Hippocampal formation (tissue), 2 donors: ENCODE data around the gene RELA.
A peak's percentile ranks its signal among the peaks of the same experiment; 100 is the strongest.
"Not testable (repeated sequence)": the region's sequence is repeated elsewhere in the genome, so short reads cannot be mapped to it uniquely, and the experiment has no call there.

Experiments used
- DNase-seq, 2 donors: peaks; one replicate each; lab custom pipeline; 2025; lab: John Stamatoyannopoulos, UW

The RELA gene

GRCh38 chr11:65662799-65663638 lies at the start of gene RELA:
Gene RELA (minus strand): TSS chr11:65662916. CDS start chr11:65662832, 84 bp downstream.
- DNase-seq: peak; percentile 92 to 96

GRCh38 chr11:65711785-65712632 lies 49.3 kb upstream of the RELA start, which contains the start of gene KAT5:
Gene KAT5 (plus strand): TSS chr11:65712252. CDS start chr11:65712268, 16 bp downstream.
- peak; percentile 94 to 99 for DNase-seq

GRCh38 chr11:65710421-65710820 lies 47.7 kb upstream of the RELA start:
- DNase-seq: no peak

GRCh38 chr11:65709661-65710060 lies 46.9 kb upstream of the RELA start:
- DNase-seq: no peak

- no peak for DNase-seq
Measured at GRCh38 chr11:65708451-65708850, 45.7 kb upstream of the RELA start.

- DNase-seq: not testable (repeated sequence)
Measured at GRCh38 chr11:65707002-65707401, 44.3 kb upstream of the RELA start.

GRCh38 chr11:65706303-65706763 lies 43.6 kb upstream of the RELA start:
- peak in 1 of 2 donors; percentile 45 for DNase-seq

GRCh38 chr11:65703846-65704245 lies 41.1 kb upstream of the RELA start:
- no peak for DNase-seq

GRCh38 chr11:65701686-65702085 lies 39.0 kb upstream of the RELA start:
- DNase-seq: no peak

GRCh38 chr11:65700399-65700798 lies 37.7 kb upstream of the RELA start:
- no peak for DNase-seq

- DNase-seq: no peak
Measured at GRCh38 chr11:65699306-65699705, 36.6 kb upstream of the RELA start.

GRCh38 chr11:65698205-65698604 lies 35.5 kb upstream of the RELA start:
- no peak for DNase-seq

- DNase-seq: no peak
Measured at GRCh38 chr11:65696802-65697552, 34.3 kb upstream of the RELA start.

GRCh38 chr11:65695459-65696241 lies 32.9 kb upstream of the RELA start:
- DNase-seq: peak; percentile 40 to 61

- no peak for DNase-seq
Measured at GRCh38 chr11:65692367-65692766, 29.7 kb upstream of the RELA start.

- not testable (repeated sequence) for DNase-seq
Measured at GRCh38 chr11:65691847-65692246, 29.1 kb upstream of the RELA start.

- no peak for DNase-seq
Measured at GRCh38 chr11:65685981-65686380, 23.3 kb upstream of the RELA start.

GRCh38 chr11:65683480-65683879 lies 20.8 kb upstream of the RELA start:
- DNase-seq: not testable (repeated sequence)

GRCh38 chr11:65680192-65680743 lies 17.6 kb upstream of the RELA start:
- DNase-seq: no peak

GRCh38 chr11:65672982-65673381 lies 10.3 kb upstream of the RELA start:
- no peak for DNase-seq
